Left ventricle myocardium inferior (tissue), 1 donor: Measurements from ENCODE around the gene IL31RA. TPM values are rescaled to one million over a fixed set of nuclear protein-coding genes. Genes with fewer than 3 reads are reported as not detected.

Source experiments
- DNase-seq: peaks from one replicate; pipeline ENCODE4 v3.0.0-alpha.2; 2020
- H3K27ac ChIP-seq: fragments of 200-600 bp; replicated peaks from 2 replicates; pipeline ENCODE4 v1.8.0; 2021
- H3K27me3 ChIP-seq: fragments of 200-600 bp; 2 replicates; pipeline ENCODE4 v1.8.0; 2021; ENCODE audit warnings: low read depth
- H3K36me3 ChIP-seq: fragments of 200-600 bp; 2 replicates; pipeline ENCODE4 v1.8.0; 2021
- H3K4me1 ChIP-seq: fragments of 200-600 bp; 2 replicates; pipeline ENCODE4 v1.8.0; 2021
- H3K4me3 ChIP-seq: fragments of 200-600 bp; 2 replicates; pipeline ENCODE4 v1.8.0; 2021; ENCODE audit warnings: mild to moderate bottlenecking, moderate library complexity
- H3K9me3 ChIP-seq: fragments of 200-600 bp; replicated peaks from 2 replicates; pipeline ENCODE4 v1.8.0; 2021
- CTCF ChIP-seq: fragments of 200-600 bp; IDR thresholded peaks from 2 replicates; pipeline ENCODE4 v1.8.0; 2021; ENCODE audit warnings: antibody characterized with exemption, mild to moderate bottlenecking, borderline replicate concordance
- intact Hi-C: fragments of 100-400 bp; cut with micrococcal nuclease; formaldehyde crosslinking; loops from one replicate; pipeline ENCODE4 v1.11.0; 2022
- total RNA-seq: library from RNA; stranded (reverse); fragmentation: NEBNext Ultra II Directional; extraction: Animal tissue kit (Norgen Biotek cat#: 25700); gene quantifications from one replicate; pipeline ENCODE4 v1.2.1, GENCODE V29; 2021
- donor health status: DM: no; HTN: yes; CAD: no; lungs with severe emphysema.

The IL31RA gene
- total RNA-seq, 1 donor from 2014 or later, result 0.27 TPM

DNA sequence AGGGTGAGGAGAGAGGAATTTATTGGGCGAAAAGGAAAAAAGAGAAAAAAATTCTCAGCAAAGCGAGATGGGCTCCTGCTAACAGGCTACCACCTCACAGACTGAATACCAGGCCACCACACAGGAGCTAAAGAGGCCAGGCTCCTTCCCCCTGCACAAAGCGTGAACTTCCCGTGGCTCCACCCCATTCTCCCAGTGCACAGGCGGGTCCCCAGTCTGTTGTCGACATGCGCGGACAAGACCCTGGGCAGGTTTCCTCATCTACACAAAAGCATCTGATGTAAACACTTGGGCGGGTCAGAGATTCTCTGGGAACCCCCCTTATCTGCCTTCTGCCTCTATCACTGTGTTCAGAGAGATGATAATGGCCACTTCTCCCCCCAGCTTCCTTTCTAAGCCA, 34.2 kb downstream of the IL31RA start:
- no peak for TF ChIP-seq CTCF
- no peak for DNase-seq
- Histone ChIP-seq H3K4me1 (no peaks in the 10 kb centered on the region), H3K27ac (no peak overlapping the region), H3K9me3 (no peaks in the 10 kb centered on the region), H3K27me3 (no peaks in the 10 kb centered on the region), H3K36me3 (no peaks in the 10 kb centered on the region), H3K4me3 (no peak overlapping the region)
- intact Hi-C loops, result no loop called here

DNA sequence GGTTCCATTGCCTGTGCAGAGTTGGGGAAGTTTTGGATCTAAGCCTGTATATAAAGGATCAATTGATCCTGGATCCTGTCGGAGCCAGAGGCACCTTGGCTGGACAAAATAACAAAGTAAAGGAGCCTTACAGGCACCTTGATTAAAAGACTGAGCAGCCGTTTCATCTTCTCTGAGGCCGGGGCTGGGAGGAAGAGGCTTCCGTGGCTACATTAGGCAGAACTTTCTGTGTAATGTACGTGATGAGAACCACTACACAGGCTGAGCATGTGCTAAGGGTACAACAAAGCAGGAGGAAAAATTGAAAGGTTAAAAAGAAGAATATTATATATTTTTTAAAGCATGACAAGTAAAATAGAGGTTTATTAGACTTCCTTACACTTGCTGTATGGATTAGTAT, 37.0 kb downstream of the IL31RA start:
- no peak for DNase-seq

GRCh38 chr5:55892479-55892878, 41.3 kb downstream of the IL31RA start:
- no peak for TF ChIP-seq CTCF
- H3K36me3 ChIP-seq, result no peaks in the 10 kb centered on the region
- peaks cover 5% of the 10 kb centered on the region for H3K9me3 ChIP-seq
- H3K4me1 ChIP-seq, result no peaks in the 10 kb centered on the region
- intact Hi-C loops, result no loop called here
- H3K4me3 ChIP-seq, result no peak overlapping the region
- no peak for DNase-seq
- H3K27me3 ChIP-seq, result peaks cover 5% of the 10 kb centered on the region
- H3K27ac ChIP-seq, result no peak overlapping the region

More for the DNA sequence above, 37.0 kb downstream of the IL31RA start:
- Histone ChIP-seq H3K4me1 (no peaks in the 10 kb centered on the region), H3K4me3 (no peak overlapping the region), H3K27ac (no peak overlapping the region), H3K27me3 (no peaks in the 10 kb centered on the region), H3K36me3 (no peaks in the 10 kb centered on the region), H3K9me3 (peaks cover 5% of the 10 kb centered on the region)
- intact Hi-C loops, result no loop called here
- TF ChIP-seq CTCF, result no peak

GRCh38 chr5:55894135-55894534, 43.0 kb downstream of the IL31RA start:
- Histone ChIP-seq H3K27me3 (peaks cover 6% of the 10 kb centered on the region), H3K4me1 (no peaks in the 10 kb centered on the region), H3K27ac (no peak overlapping the region), H3K4me3 (no peak overlapping the region), H3K9me3 (peaks cover 5% of the 10 kb centered on the region), H3K36me3 (no peaks in the 10 kb centered on the region)
- no peak for DNase-seq
- intact Hi-C loops, result no loop called here
- TF ChIP-seq CTCF, result no peak

DNA sequence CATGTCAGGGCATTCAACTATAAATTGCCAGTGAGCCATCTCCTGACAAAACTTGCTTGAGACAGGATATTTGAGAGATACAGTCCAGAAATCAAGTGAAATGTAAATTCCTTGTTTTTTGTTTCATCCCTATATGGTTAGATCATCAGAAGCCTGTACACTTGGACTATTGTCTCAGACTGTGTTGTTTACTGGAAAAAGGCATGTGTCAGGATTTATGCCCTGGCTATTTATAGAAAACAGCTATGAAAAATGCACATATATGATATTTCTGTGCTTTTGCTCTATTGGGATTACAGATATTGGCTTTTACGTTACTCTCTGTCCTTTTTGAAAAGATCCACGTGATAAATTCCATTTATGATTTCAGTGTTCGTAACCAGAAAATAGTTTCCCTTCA, 44.2 kb downstream of the IL31RA start:
- Histone ChIP-seq H3K4me1 (no peaks in the 10 kb centered on the region), H3K36me3 (no peaks in the 10 kb centered on the region), H3K27ac (no peak overlapping the region), H3K9me3 (peaks cover 5% of the 10 kb centered on the region), H3K4me3 (no peak overlapping the region), H3K27me3 (peaks cover 6% of the 10 kb centered on the region)
- no peak for DNase-seq
- no peak for TF ChIP-seq CTCF
- intact Hi-C loops, result no loop called here

DNA sequence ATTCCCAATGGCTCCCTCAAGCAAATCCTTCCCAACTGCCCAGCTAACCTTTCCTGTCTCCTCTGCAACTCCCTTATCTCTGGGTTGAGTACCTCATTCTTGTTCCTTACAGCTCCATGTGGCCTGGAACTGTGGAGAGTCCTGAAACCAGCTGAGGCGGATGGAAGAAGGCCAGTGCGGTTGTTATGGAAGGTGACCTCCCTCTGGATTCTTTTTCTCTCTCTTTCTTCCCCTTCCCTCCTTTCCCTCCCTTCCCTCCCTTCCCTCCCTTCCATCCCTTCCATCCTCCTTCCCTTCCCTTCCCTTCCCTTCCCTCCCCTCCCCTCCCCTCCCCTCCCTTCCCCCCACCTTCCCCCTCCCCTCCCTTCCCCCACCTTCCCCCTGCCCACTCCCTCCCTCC, 45.1 kb downstream of the IL31RA start:
- intact Hi-C loops, result no loop called here
- Histone ChIP-seq H3K4me3 (no peak overlapping the region), H3K27me3 (peaks cover 6% of the 10 kb centered on the region), H3K36me3 (no peaks in the 10 kb centered on the region), H3K27ac (no peak overlapping the region), H3K4me1 (no peaks in the 10 kb centered on the region), H3K9me3 (peaks cover 3% of the 10 kb centered on the region)
- no peak for TF ChIP-seq CTCF
- no peak for DNase-seq
